ENCODE measurements around the gene CAPN7.

- TF ChIP-seq GATA3 (IDR thresholded peaks at IDR 0.05; ENCODE audit: low read depth, low read length): no peak
- no peak for TF ChIP-seq GATA2 (IDR thresholded peaks at IDR 0.05; ENCODE audit: low read depth, low read length)
Observed at GRCh38 chr3:15220056-15220455, 14.0 kb downstream of the CAPN7 start.

All from SH-SY5Y (cell line).